ENCODE measurements around the gene MFSD6. TPM values are rescaled to one million over a fixed set of nuclear protein-coding genes. Genes with fewer than 3 reads are reported as not detected.
A peak's percentile ranks its signal among the peaks of the same experiment; 100 is the strongest.
"Not testable (repeated sequence)": the region's sequence is repeated elsewhere in the genome, so short reads cannot be mapped to it uniquely, and the experiment has no call there.

The MFSD6 gene
- polyA plus RNA-seq, 2 of the 4 experiments (the other 2 are of a cell fraction) = 14.3 to 41.3 TPM

DNA sequence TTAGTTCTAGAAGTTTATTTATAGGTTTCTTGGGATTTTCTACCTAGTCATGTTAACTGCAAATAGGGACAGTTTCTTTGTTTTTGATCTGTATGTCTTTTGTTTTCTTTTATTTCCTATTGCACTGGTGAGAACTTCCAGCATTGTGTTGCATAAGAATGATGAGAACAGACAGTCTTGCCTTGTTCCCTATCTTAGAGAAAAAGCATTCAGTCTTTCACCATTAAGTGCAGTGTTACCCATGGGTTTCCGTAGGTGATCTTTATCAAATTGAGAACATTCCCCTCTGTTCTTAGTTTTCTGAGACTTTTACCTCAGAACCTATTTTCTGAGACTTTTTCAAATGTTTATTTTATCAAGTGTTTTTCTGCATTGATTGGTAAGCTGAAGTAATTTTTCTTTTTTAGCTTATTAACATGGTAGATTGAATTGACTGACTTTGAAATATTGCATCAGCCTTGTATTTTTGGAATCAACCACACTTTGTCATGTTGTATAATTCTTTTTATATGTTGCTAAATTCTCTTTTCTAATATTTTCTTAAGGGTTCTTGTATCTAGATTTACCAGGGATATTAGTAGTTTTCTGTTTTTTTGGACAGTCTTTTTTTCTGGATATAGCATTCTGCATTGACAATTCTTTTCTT is 17.2 kb downstream of the MFSD6 start (continued):
- TF ChIP-seq HMGXB4 (CRISPR knock-in tag; IDR thresholded peaks at IDR 0.05; ENCODE audit: borderline replicate concordance) (no peak), KDM1A (IDR thresholded peaks at IDR 0.05; ENCODE audit: low read depth) (no peak), RARB (CRISPR knock-in tag; IDR thresholded peaks at IDR 0.05) (no peak), EHF (CRISPR knock-in tag; IDR thresholded peaks at IDR 0.05) (no peak), NPAS2 (CRISPR knock-in tag; IDR thresholded peaks at IDR 0.05; ENCODE audit: borderline replicate concordance) (no peak), HOXA7 (CRISPR knock-in tag; IDR thresholded peaks at IDR 0.05) (no peak), FOSB (CRISPR knock-in tag; IDR thresholded peaks at IDR 0.05) (no peak)
- TF ChIP-seq, protein P1, sequence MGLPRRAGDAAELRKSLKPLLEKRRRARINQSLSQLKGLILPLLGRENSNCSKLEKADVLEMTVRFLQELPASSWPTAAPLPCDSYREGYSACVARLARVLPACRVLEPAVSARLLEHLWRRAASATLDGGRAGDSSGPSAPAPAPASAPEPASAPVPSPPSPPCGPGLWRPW (IDR thresholded peaks at IDR 0.05) = no peak
- TF ChIP-seq, protein P2, sequence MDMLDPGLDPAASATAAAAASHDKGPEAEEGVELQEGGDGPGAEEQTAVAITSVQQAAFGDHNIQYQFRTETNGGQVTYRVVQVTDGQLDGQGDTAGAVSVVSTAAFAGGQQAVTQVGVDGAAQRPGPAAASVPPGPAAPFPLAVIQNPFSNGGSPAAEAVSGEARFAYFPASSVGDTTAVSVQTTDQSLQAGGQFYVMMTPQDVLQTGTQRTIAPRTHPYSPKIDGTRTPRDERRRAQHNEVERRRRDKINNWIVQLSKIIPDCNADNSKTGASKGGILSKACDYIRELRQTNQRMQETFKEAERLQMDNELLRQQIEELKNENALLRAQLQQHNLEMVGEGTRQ (IDR thresholded peaks at IDR 0.05) = no peak
- TF ChIP-seq, protein P3, sequence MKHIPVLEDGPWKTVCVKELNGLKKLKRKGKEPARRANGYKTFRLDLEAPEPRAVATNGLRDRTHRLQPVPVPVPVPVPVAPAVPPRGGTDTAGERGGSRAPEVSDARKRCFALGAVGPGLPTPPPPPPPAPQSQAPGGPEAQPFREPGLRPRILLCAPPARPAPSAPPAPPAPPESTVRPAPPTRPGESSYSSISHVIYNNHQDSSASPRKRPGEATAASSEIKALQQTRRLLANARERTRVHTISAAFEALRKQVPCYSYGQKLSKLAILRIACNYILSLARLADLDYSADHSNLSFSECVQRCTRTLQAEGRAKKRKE (CRISPR knock-in tag; IDR thresholded peaks at IDR 0.05; ENCODE audit: low read depth) = no peak

- no peaks in the 10 kb centered on the region for H3K4me1 ChIP-seq
- CTCF ChIA-PET = no interaction called here
- no peak for DNase-seq (ENCODE audit: low read depth in 1 of 2, low spot score in 1 of 2)
- no peaks in the 10 kb centered on the region; the same call in 2 of the 3 replicates for H3K9me3 ChIP-seq
- TF ChIP-seq HOXB13 (CRISPR knock-in tag; IDR thresholded peaks at IDR 0.05; ENCODE audit: low read depth) (no peak), CBX8 (IDR thresholded peaks at IDR 0.05) (no peak), MAFK (IDR thresholded peaks at IDR 0.05; ENCODE audit: partially characterized antibody) (peak; percentile 82)
- POLR2A ChIA-PET = no interaction called here
- no peak for FAIRE-seq
- ATAC-seq = no peak
- H3K4me3 ChIP-seq = no peak overlapping the region
- H3K4me2 ChIP-seq = no peak overlapping the region
- no peak overlapping the region for H3K27ac ChIP-seq
These were observed 17.9 kb downstream of the MFSD6 start for GRCh38 chr2:190425883-190426658.

DNA sequence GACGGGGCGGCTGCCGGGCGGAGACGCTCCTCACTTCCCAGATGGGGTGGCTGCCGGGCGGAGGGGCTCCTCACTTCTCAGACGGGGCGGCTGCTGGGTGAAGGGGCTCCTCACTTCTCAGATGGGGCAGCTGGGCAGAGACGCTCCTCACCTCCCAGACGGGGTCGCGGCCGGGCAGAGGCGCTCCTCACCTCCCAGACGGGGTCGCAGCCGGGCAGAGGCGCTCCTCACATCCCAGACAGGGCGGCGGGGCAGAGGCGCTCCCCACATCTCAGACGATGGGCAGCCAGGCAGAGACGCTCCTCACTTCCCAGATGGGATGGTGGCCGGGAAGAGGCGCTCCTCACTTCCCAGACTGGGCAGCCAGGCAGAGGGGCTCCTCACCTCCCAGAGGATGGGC is 22.7 kb downstream of the MFSD6 start:
- H3K9me3 ChIP-seq; POLR2A ChIA-PET; H3K4me1 ChIP-seq; DNase-seq (ENCODE audit: low read depth in 1 of 2, low spot score in 1 of 2); H3K27ac ChIP-seq; H3K4me3 ChIP-seq; ATAC-seq; CTCF ChIA-PET; FAIRE-seq; H3K4me2 ChIP-seq: not testable (repeated sequence)
- 98% methylated on average over 12 of the region's 26 CpGs for WGBS (ENCODE audit: missing lambda C conversion rate)

- FAIRE-seq = no peak
- ChIA-PET POLR2A (no interaction called here), CTCF (no interaction called here)
- Histone ChIP-seq H3K27ac (no peak overlapping the region), H3K9me3 (no peaks in the 10 kb centered on the region; the same call in 2 of the 3 replicates), H3K4me2 (no peak overlapping the region), H3K4me1 (no peaks in the 10 kb centered on the region), H3K4me3 (no peak overlapping the region)
- no peak for ATAC-seq
- DNase-seq (ENCODE audit: low read depth in 1 of 2, low spot score in 1 of 2) = no peak
- TF ChIP-seq EP300 (IDR thresholded peaks at IDR 0.05) (no peak), ZSCAN20 (CRISPR knock-in tag; IDR thresholded peaks at IDR 0.05) (no peak), FOSB (CRISPR knock-in tag; IDR thresholded peaks at IDR 0.05) (no peak), POLR2AphosphoS2 (conservative IDR thresholded peaks at IDR 0.05; ENCODE audit: low read length) (no peak), MAX (IDR thresholded peaks at IDR 0.05) (no peak), ZNF302 (CRISPR knock-in tag; IDR thresholded peaks at IDR 0.05) (no peak), RFX5 (IDR thresholded peaks at IDR 0.05) (no peak), TP53 (CRISPR knock-in tag; IDR thresholded peaks at IDR 0.05) (no peak), NFE2L2 (conservative IDR thresholded peaks at IDR 0.05; ENCODE audit: low read length) (no peak), NPAS2 (CRISPR knock-in tag; IDR thresholded peaks at IDR 0.05; ENCODE audit: borderline replicate concordance) (no peak), RAD21 (conservative IDR thresholded peaks at IDR 0.05 in 1 of 2, IDR thresholded peaks at IDR 0.05 in 1 of 2) (no peak)
- TF ChIP-seq, protein P4, sequence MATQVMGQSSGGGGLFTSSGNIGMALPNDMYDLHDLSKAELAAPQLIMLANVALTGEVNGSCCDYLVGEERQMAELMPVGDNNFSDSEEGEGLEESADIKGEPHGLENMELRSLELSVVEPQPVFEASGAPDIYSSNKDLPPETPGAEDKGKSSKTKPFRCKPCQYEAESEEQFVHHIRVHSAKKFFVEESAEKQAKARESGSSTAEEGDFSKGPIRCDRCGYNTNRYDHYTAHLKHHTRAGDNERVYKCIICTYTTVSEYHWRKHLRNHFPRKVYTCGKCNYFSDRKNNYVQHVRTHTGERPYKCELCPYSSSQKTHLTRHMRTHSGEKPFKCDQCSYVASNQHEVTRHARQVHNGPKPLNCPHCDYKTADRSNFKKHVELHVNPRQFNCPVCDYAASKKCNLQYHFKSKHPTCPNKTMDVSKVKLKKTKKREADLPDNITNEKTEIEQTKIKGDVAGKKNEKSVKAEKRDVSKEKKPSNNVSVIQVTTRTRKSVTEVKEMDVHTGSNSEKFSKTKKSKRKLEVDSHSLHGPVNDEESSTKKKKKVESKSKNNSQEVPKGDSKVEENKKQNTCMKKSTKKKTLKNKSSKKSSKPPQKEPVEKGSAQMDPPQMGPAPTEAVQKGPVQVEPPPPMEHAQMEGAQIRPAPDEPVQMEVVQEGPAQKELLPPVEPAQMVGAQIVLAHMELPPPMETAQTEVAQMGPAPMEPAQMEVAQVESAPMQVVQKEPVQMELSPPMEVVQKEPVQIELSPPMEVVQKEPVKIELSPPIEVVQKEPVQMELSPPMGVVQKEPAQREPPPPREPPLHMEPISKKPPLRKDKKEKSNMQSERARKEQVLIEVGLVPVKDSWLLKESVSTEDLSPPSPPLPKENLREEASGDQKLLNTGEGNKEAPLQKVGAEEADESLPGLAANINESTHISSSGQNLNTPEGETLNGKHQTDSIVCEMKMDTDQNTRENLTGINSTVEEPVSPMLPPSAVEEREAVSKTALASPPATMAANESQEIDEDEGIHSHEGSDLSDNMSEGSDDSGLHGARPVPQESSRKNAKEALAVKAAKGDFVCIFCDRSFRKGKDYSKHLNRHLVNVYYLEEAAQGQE (IDR thresholded peaks at IDR 0.05) = no peak
- TF ChIP-seq, protein P1 (IDR thresholded peaks at IDR 0.05) = no peak
These were observed 23.8 kb downstream of the MFSD6 start for GRCh38 chr2:190431907-190432306.
